ENCODE measurements around the gene IFT43. TPM values are rescaled to one million over a fixed set of nuclear protein-coding genes. Genes with fewer than 3 reads are reported as not detected.
A peak's percentile ranks its signal among the peaks of the same experiment; 100 is the strongest.

The IFT43 gene
- total RNA-seq, 1 donor from 2014 or later, result 30.4 TPM

GRCh38 chr14:75979071-75979571, 6.4 kb upstream of the IFT43 start:
- no peak for DNase-seq (ENCODE audit: missing footprints)
- ATAC-seq, result no peak
- intact Hi-C loops (cut with DNase I), result no loop called here

GRCh38 chr14:75979648-75980565, 5.7 kb upstream of the IFT43 start:
- intact Hi-C loops (cut with DNase I), result loop anchor here (10.0 kb wide), 1 partner anchor 405 kb away; the partner anchor contains the start of gene FLVCR2
- DNase-seq (ENCODE audit: missing footprints) (no peak), ATAC-seq (no peak)

- intact Hi-C loops (cut with DNase I), result loop anchor here (10.0 kb wide), 1 partner anchor 406 kb away; the partner anchor contains the start of gene FLVCR2
- DNase-seq (ENCODE audit: missing footprints) (no peak), ATAC-seq (no peak)
Observed at GRCh38 chr14:75980856-75981255, 4.7 kb upstream of the IFT43 start.

GRCh38 chr14:75981426-75982265, 3.9 kb upstream of the IFT43 start, which contains the start of gene TGFB3:
TSS of gene TGFB3 (minus strand) at chr14:75981995. CDS start at chr14:75980893, 1,102 bp downstream.
- peak; percentile 84 for DNase-seq (ENCODE audit: missing footprints)
- intact Hi-C loops (cut with DNase I), result loop anchor here (1.0 to 10.0 kb wide), 3 partner anchors 74 to 407 kb away; partner anchors contain the start of gene FLVCR2
- peak; percentile 83 for ATAC-seq

DNA sequence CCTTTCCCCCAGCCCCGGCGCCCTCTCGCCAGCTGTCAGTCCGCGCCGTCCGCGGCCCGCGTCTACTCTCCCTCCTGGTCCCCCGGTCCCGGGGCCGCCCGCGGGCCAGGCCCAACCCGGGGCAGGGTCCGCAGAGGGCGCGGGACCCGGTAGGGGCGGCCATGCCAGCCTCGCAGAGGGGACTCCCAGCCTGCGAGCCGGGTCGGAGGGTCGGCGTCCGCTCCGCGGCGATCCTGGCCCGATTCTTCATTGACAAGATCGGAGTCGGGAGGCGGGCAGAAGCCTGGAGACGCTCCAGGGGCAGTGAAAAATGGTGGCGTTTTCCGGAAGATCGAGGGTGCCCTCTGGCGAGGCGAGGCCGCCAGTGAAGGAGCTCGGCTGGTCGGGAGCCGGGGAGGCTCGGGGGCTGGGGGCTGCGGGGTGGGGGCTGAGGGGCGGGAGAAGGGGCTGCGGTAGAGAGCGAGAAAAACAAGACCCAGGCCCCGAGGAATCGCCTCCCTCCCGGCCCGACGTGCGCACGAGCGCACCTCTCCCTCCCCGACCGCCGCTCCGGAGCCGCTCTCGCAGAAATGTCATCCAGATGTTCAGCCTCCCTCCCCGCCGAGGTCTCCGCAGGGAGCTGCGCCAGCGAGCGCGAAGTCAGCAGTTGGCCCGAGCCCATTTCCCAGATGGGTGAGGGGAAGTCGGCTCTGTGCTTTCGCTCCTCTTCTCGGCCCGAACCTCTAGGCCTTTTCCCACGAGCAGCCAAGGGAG, 3.1 kb upstream of the IFT43 start:
- intact Hi-C loops (cut with DNase I), result loop anchor here (1.0 to 10.0 kb wide), 3 partner anchors 75 to 408 kb away; partner anchors contain the start of gene FLVCR2
- ATAC-seq (peak; percentile 69), DNase-seq (ENCODE audit: missing footprints) (peak; percentile 88)

DNA sequence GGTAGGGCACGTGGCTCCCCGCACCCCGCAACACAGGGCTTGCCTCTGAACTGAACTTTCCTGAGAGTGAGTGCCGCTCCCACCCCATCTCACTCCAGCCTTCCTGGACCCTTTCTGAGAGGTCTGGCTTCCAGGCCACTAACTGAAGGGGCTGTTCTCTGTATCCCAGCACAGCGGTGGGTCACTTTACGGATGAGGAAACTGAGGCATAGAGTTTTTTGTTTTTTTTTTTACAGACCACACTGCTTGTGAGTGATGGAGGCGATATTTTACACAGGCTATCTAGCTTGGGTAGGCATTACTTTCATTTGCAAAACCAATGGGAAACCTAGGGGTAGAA, 2.6 kb upstream of the IFT43 start:
- intact Hi-C loops (cut with DNase I), result loop anchor here (2.0 to 10.0 kb wide), 2 partner anchors 190 to 408 kb away; partner anchors contain the start of gene FLVCR2
- no peak for DNase-seq (ENCODE audit: missing footprints)
- ATAC-seq, result no peak

GRCh38 chr14:75984674-75985073, 889 bp upstream of the IFT43 start:
- DNase-seq (ENCODE audit: missing footprints), result no peak
- intact Hi-C loops (cut with DNase I), result loop anchor here (1.0 to 10.0 kb wide), 2 partner anchors 273 to 410 kb away; partner anchors contain the start of gene FLVCR2
- no peak for ATAC-seq

DNA sequence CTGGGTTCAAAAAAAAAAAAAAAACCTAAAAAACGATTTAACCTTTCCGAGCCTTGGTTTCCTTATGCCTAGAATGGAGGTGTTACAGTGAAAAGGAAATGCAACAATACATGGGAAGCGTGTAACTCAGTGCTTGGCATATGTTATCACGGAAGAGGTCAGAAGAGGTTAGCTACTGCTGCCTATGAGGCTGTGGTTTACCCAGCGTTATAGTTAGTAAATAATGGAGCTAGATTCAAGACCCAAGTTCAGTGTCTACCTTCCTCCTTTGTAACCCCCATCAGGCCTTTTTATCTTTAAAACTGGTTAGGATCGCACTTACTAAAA, 839 bp downstream of the IFT43 start:
- intact Hi-C loops (cut with DNase I), result loop anchor here (10.0 kb wide), 1 partner anchor 412 kb away; the partner anchor contains the start of gene FLVCR2
- no peak for ATAC-seq
- no peak for DNase-seq (ENCODE audit: missing footprints)

DNA sequence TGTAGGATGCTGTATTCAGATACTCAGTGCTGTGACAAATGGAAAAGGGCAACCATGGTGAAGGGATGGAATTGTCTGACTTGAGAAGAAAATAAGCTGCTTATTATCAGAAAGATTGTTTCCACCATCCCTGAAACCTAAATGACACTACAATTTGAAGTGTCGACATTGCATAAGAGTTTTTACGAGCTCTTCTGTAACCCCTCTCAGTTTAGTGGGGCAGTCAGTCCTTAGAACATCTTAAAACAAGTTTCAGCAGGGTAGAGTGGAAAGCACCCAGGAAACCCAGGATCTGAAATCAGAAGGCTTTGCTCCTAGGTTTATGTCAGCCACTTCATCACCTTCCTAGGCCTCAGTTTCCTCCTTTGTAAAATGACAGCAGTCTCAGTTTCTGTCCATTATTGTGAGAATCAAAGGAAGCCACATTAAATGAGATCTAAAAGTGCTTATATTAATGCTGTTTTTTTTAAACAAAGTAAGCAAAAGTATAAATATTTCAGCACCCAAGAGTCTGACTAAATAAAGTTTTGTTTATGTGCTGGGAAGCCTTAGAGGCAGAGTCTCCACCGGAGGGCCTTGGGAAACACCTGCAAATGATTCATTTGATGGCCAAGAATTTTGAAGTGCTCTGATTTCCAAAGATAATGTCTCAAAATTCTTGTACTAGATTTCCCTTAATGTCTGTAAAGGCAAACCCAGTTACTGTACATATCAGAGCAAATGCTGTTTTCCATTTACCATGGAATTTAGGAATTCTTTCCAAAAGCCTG, 1.8 kb downstream of the IFT43 start:
- DNase-seq (ENCODE audit: missing footprints) (no peak), ATAC-seq (no peak)
- intact Hi-C loops (cut with DNase I), result loop anchor here (10.0 kb wide), 1 partner anchor 413 kb away; the partner anchor contains the start of gene FLVCR2

- intact Hi-C loops (cut with DNase I), result loop anchor here (10.0 kb wide), 1 partner anchor 414 kb away; the partner anchor contains the start of gene FLVCR2
- ATAC-seq (peak; percentile 13), DNase-seq (ENCODE audit: missing footprints) (no peak)
Observed at GRCh38 chr14:75989134-75989533, 3.6 kb downstream of the IFT43 start.

DNA sequence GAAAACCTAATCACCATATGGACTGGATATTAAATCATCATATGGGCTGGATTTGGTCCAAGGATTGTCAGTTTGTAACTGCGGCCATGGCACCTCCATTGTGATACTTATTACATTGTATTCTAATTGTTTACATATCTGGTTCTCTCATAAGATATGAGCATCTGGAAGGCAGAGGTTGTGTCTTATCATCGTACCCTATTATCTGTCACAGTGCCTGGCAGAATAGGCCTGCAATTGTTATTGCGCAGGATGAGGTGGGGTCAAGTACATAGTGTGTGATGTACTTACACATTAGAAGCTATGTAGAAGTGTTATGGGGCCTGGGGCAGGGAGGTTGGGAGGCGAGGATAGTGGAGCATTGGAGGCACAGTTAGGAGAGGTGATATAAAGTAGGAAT, 4.7 kb downstream of the IFT43 start:
- intact Hi-C loops (cut with DNase I), result loop anchor here (10.0 kb wide), 1 partner anchor 1385 kb away; the partner anchor contains the start of genes SAMD15 and TMED8
- DNase-seq (ENCODE audit: missing footprints) (no peak), ATAC-seq (no peak)

GRCh38 chr14:75991753-75992152, 6.2 kb downstream of the IFT43 start:
- DNase-seq (ENCODE audit: missing footprints), result no peak
- ATAC-seq, result no peak
- intact Hi-C loops (cut with DNase I), result loop anchor here (10.0 kb wide), 1 partner anchor 1383 kb away; the partner anchor contains the start of genes SAMD15 and TMED8

DNA sequence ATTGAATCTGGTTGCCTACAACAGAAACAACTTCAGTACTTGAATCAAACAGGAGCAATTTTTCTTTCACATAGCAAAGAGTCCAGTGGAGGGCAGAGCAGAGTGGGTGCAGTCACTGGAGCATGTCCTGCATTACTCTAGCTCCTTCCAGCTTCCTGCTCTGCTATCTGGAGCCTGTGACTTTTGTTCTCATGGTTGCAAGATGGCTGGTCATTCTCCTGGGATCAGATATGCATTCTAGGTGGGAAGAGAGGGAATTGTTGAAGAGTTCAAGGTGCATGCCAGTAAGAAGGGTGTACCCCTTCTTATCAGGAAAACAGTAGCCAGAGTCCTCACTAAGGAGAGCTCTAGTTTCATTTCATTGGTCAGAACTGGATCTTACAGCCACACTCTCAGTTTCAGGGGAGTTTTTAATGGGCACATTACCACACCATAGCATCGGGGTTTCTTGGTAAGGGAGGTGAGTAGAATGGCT, 8.0 kb downstream of the IFT43 start:
- DNase-seq (ENCODE audit: missing footprints), result no peak
- ATAC-seq, result no peak
- intact Hi-C loops (cut with DNase I), result loop anchor here (10.0 kb wide), 1 partner anchor 1381 kb away; the partner anchor contains the start of genes SAMD15 and TMED8

- peak; percentile 86 for ATAC-seq
- intact Hi-C loops (cut with DNase I), result loop anchor here (10.0 kb wide), 1 partner anchor 1379 kb away; the partner anchor contains the start of genes SAMD15 and TMED8
- no peak for DNase-seq (ENCODE audit: missing footprints)
Observed at GRCh38 chr14:75995372-75996041, 9.9 kb downstream of the IFT43 start.

GRCh38 chr14:75996488-75996887, 10.9 kb downstream of the IFT43 start:
- ATAC-seq, result no peak
- intact Hi-C loops (cut with DNase I), result loop anchor here (10.0 kb wide), 1 partner anchor 1378 kb away; the partner anchor contains the start of genes SAMD15 and TMED8
- DNase-seq (ENCODE audit: missing footprints), result no peak

- ATAC-seq, result no peak
- intact Hi-C loops (cut with DNase I), result loop anchor here (10.0 kb wide), 1 partner anchor 1375 kb away; the partner anchor contains the start of genes SAMD15 and TMED8
- no peak for DNase-seq (ENCODE audit: missing footprints)
Observed at GRCh38 chr14:75999511-76000190, 14.1 kb downstream of the IFT43 start.

All from Right ventricle myocardium inferior (tissue), 1 donor.